Mesothelial cell of epicardium (in vitro differentiated cells): ENCODE results near the gene SAPCD1. TPM values are rescaled to one million over a fixed set of nuclear protein-coding genes. Genes with fewer than 3 reads are reported as not detected.
"Not testable (repeated sequence)": the region's sequence is repeated elsewhere in the genome, so short reads cannot be mapped to it uniquely, and the experiment has no call there.

ENCODE experiments used
- DNase-seq, 2 experiments: peaks; one replicate each; pipeline ENCODE4 v3.0.0; 2021; ENCODE audit warnings: low spot score in 2 of 2; ENCODE audit not compliant: unreplicated experiment in 2 of 2
- H3K27ac Mint-ChIP-seq: 2 replicates; pipeline ENCODE4 v1.8.0; 2021; ENCODE audit warnings: mixed read lengths
- H3K27me3 Mint-ChIP-seq: 2 replicates; pipeline ENCODE4 v1.8.0; 2021; ENCODE audit warnings: low read depth, mixed read lengths
- H3K36me3 Mint-ChIP-seq: 2 replicates; pipeline ENCODE4 v1.8.0; 2021; ENCODE audit warnings: mixed read lengths
- H3K4me1 Mint-ChIP-seq: 2 replicates; pipeline ENCODE4 v1.8.0; 2021; ENCODE audit warnings: mixed read lengths
- H3K4me3 Mint-ChIP-seq: 2 replicates; pipeline ENCODE4 v1.8.0; 2021; ENCODE audit warnings: mild to moderate bottlenecking, moderate library complexity, mixed read lengths
- H3K9me3 Mint-ChIP-seq: 2 replicates; pipeline ENCODE4 v1.8.0; 2021; ENCODE audit warnings: mixed read lengths
- CTCF ChIP-seq: fragments of 200-600 bp; sonication (generic); IDR thresholded peaks from one replicate; pipeline ENCODE4 v1.5.0; 2021; ENCODE audit warnings: antibody characterized with exemption; ENCODE audit not compliant: unreplicated experiment
- total RNA-seq: library from RNA; stranded (reverse); gene quantifications from 3 replicates; pipeline ENCODE4 v1.2.1, GENCODE V29; 2021

SAPCD1 gene
- total RNA-seq, 1 donor from 2014 or later = 12.8 TPM

GRCh38 chr6:31796993-31797385 is 34.5 kb downstream of the SAPCD1 start:
- peaks cover 6% of the 10 kb centered on the region for H3K36me3 Mint-ChIP-seq
- peaks cover 10% of the 10 kb centered on the region for H3K4me1 Mint-ChIP-seq
- no peak for TF ChIP-seq CTCF
- peak overlapping the region; percentile 68 for H3K27ac Mint-ChIP-seq
- peak overlapping the region; percentile 57 for H3K4me3 Mint-ChIP-seq
- H3K27me3 Mint-ChIP-seq = no peaks in the 10 kb centered on the region
- no peaks in the 10 kb centered on the region for H3K9me3 Mint-ChIP-seq
- no peak for DNase-seq

- no peaks in the 10 kb centered on the region for H3K9me3 Mint-ChIP-seq
- peak overlapping the region; percentile 64 for H3K27ac Mint-ChIP-seq
- H3K36me3 Mint-ChIP-seq = peaks cover 6% of the 10 kb centered on the region
- no peak overlapping the region for H3K4me3 Mint-ChIP-seq
- no peak for TF ChIP-seq CTCF
- DNase-seq = no peak
- no peaks in the 10 kb centered on the region for H3K27me3 Mint-ChIP-seq
- H3K4me1 Mint-ChIP-seq = peaks cover 10% of the 10 kb centered on the region
Measured at GRCh38 chr6:31797588-31797987, 35.1 kb downstream of the SAPCD1 start.

GRCh38 chr6:31799781-31800180 is 37.3 kb downstream of the SAPCD1 start:
- Mint-ChIP-seq H3K27me3 (no peaks in the 10 kb centered on the region), H3K36me3 (peaks cover 6% of the 10 kb centered on the region), H3K4me3 (no peak overlapping the region), H3K27ac (no peak overlapping the region), H3K9me3 (no peaks in the 10 kb centered on the region), H3K4me1 (no peaks in the 10 kb centered on the region)
- DNase-seq = no peak
- TF ChIP-seq CTCF = no peak

- H3K36me3 Mint-ChIP-seq, H3K27me3 Mint-ChIP-seq, DNase-seq, H3K9me3 Mint-ChIP-seq, H3K4me3 Mint-ChIP-seq, H3K27ac Mint-ChIP-seq, H3K4me1 Mint-ChIP-seq: not testable (repeated sequence)
Measured at GRCh38 chr6:31801031-31801927, 38.8 kb downstream of the SAPCD1 start.

- no peak for DNase-seq
- Mint-ChIP-seq H3K36me3 (peaks cover 3% of the 10 kb centered on the region), H3K9me3 (no peaks in the 10 kb centered on the region), H3K27me3 (no peaks in the 10 kb centered on the region), H3K4me1 (peaks cover 11% of the 10 kb centered on the region), H3K4me3 (peak overlapping the region; percentile 84), H3K27ac (peak overlapping the region; percentile 94)
- TF ChIP-seq CTCF = no peak
Measured at GRCh38 chr6:31805939-31806469, 43.5 kb downstream of the SAPCD1 start.
